CD14-positive monocyte (primary cell): ENCODE measurements around the gene PDE4D. TPM values are rescaled to one million over a fixed set of nuclear protein-coding genes. Genes with fewer than 3 reads are reported as not detected.

Experiments
- DNase-seq, 3 donors: peaks; one replicate each; pipeline ENCODE4 v3.0.0-alpha.2; 2011 to 2022
- H2AFZ ChIP-seq: 2 replicates; pipeline ENCODE4 v1.6.0; 2012; ENCODE audit warnings: mild to moderate bottlenecking, low read depth, low read length, inconsistent platforms; ENCODE audit not compliant: insufficient read depth, poor library complexity, severe bottlenecking
- H3K27ac ChIP-seq, 2 donors: 1 replicate in 1 of 2; 2 replicates in 1 of 2; pipeline ENCODE4 v1.5.1; 2012 to 2013; ENCODE audit warnings: low read length in 2 of 2, control low read depth in 1 of 2, inconsistent platforms in 1 of 2, low read depth in 1 of 2, mild to moderate bottlenecking in 1 of 2
- H3K27me3 ChIP-seq, 2 donors: one replicate each; pipeline versions ENCODE4 v1.6.0 to v1.6.1; 2011 to 2013; ENCODE audit warnings: low read length in 2 of 2; ENCODE audit not compliant: control insufficient read depth in 2 of 2, insufficient read depth in 2 of 2
- H3K36me3 ChIP-seq, 2 donors: replicated peaks in 1 of 2; 1 replicate in 1 of 2; 2 replicates in 1 of 2; pipeline versions ENCODE4 v1.5.1 to v1.6.1; 2012 to 2013; ENCODE audit warnings: low read length in 2 of 2, control low read depth in 1 of 2, inconsistent platforms in 1 of 2, mild to moderate bottlenecking in 1 of 2; ENCODE audit not compliant: insufficient read depth in 2 of 2, control insufficient read depth in 1 of 2
- H3K4me1 ChIP-seq, 2 donors: 1 replicate in 1 of 2; 2 replicates in 1 of 2; pipeline versions ENCODE4 v1.5.1 to v1.6.1; 2012 to 2013; ENCODE audit warnings: low read length in 2 of 2, control low read depth in 1 of 2, inconsistent platforms in 1 of 2, mild to moderate bottlenecking in 1 of 2, moderate library complexity in 1 of 2; ENCODE audit not compliant: insufficient read depth in 2 of 2, control insufficient read depth in 1 of 2
- H3K4me2 ChIP-seq: replicated peaks from 2 replicates; pipeline ENCODE3; 2012; ENCODE audit warnings: low read length, moderate library complexity, mild to moderate bottlenecking; ENCODE audit not compliant: poor library complexity, severe bottlenecking; ENCODE audit errors: extremely low read depth
- H3K4me3 ChIP-seq, 3 experiments: fragments of 200-600 bp in 1 of 3; sonication (generic) in 1 of 3; replicated peaks in 1 of 3; 1 replicate in 2 of 3; 2 replicates in 1 of 3; pipeline ENCODE4 v1.5.1; 2011 to 2013; ENCODE audit warnings: low read length in 3 of 3, mild to moderate bottlenecking in 3 of 3, control low read depth in 2 of 3, low read depth in 2 of 3, inconsistent platforms in 1 of 3, moderate library complexity in 1 of 3
- H3K79me2 ChIP-seq: 2 replicates; pipeline ENCODE4 v1.6.0; 2012; ENCODE audit warnings: mild to moderate bottlenecking, control low read depth, inconsistent platforms, low read length, moderate library complexity; ENCODE audit not compliant: insufficient read depth
- H3K9ac ChIP-seq: 2 replicates; pipeline ENCODE4 v1.6.0; 2017; ENCODE audit warnings: low read length, mild to moderate bottlenecking; ENCODE audit not compliant: insufficient read depth, poor library complexity, severe bottlenecking
- H3K9me3 ChIP-seq, 2 donors: replicated peaks in 1 of 2; 1 replicate in 1 of 2; 2 replicates in 1 of 2; pipeline versions ENCODE4 v1.5.1 to v1.6.1; 2012 to 2013; ENCODE audit warnings: low read length in 2 of 2, control low read depth in 1 of 2; ENCODE audit not compliant: control insufficient read depth in 1 of 2, insufficient read depth in 1 of 2
- H4K20me1 ChIP-seq: 2 replicates; pipeline ENCODE4 v1.6.0; 2012; ENCODE audit warnings: mild to moderate bottlenecking, low read length, control low read depth, moderate library complexity; ENCODE audit not compliant: insufficient read depth
- H3K27ac Mint-ChIP-seq, 7 donors: one replicate each; pipeline ENCODE4 v1.8.0; 2020; ENCODE audit warnings: mild to moderate bottlenecking in 7 of 7, mixed read lengths in 7 of 7, moderate library complexity in 6 of 7, inconsistent platforms in 2 of 7
- H3K27me3 Mint-ChIP-seq, 3 donors: one replicate each; pipeline ENCODE4 v1.8.0; 2021 to 2022; ENCODE audit warnings: low read depth in 3 of 3, mild to moderate bottlenecking in 3 of 3, mixed read lengths in 3 of 3, moderate library complexity in 3 of 3, inconsistent platforms in 1 of 3
- H3K36me3 Mint-ChIP-seq, 2 donors: one replicate each; pipeline ENCODE4 v1.8.0; 2020; ENCODE audit warnings: mixed read lengths in 2 of 2, inconsistent platforms in 1 of 2, mild to moderate bottlenecking in 1 of 2
- H3K4me1 Mint-ChIP-seq: one replicate; pipeline ENCODE4 v1.8.0; 2020; ENCODE audit warnings: mild to moderate bottlenecking, mixed read lengths
- H3K4me3 Mint-ChIP-seq, 2 donors: one replicate each; pipeline ENCODE4 v1.8.0; 2020; ENCODE audit warnings: mild to moderate bottlenecking in 2 of 2, mixed read lengths in 2 of 2, moderate library complexity in 1 of 2
- H3K9me3 Mint-ChIP-seq, 7 donors: one replicate each; pipeline ENCODE4 v1.8.0; 2020 to 2022; ENCODE audit warnings: mixed read lengths in 7 of 7, mild to moderate bottlenecking in 6 of 7, moderate library complexity in 6 of 7, inconsistent platforms in 2 of 7
- CTCF ChIP-seq: fragments of 200-600 bp; IDR thresholded peaks from one replicate; pipeline ENCODE4 v1.8.0; 2022; ENCODE audit warnings: antibody characterized with exemption, mild to moderate bottlenecking
- WGBS: methylation state at CpG from one replicate; pipeline ENCODE4 v1.1.5; 2013; ENCODE audit warnings: missing lambda C conversion rate; ENCODE audit not compliant: insufficient coverage; 5-methylcytosine and 5-hydroxymethylcytosine counted together
- intact Hi-C, 2 donors: fragments of 100-400 bp; cut with micrococcal nuclease; formaldehyde crosslinking; loops; one replicate each; pipeline versions ENCODE4 v1.15.0 to v1.15.1; 2023
- polyA plus RNA-seq, 3 donors: library from polyadenylated mRNA; depleted of rRNA in 1 of 3; unstranded in 2 of 3; stranded (reverse) in 1 of 3; fragments of 300-500 nt in 2 of 3; fragments of >200 nt in 1 of 3; fragmentation: Illumina TruSeq in 2 of 3; gene quantifications; 1 replicate in 2 of 3; 2 replicates in 1 of 3; pipeline ENCODE4 v1.2.3, GENCODE V29; 2012 to 2021

Gene PDE4D
- polyA plus RNA-seq, 3 donors = 1.9 to 3.4 (median 2.8) TPM

GRCh38 chr5:59157068-59157467 lies 736.5 kb downstream of the PDE4D start:
- Mint-ChIP-seq H3K36me3 (no peaks in the 10 kb centered on the region), H3K9me3 (no peaks in the 10 kb centered on the region)

GRCh38 chr5:59152701-59153245 lies 740.8 kb downstream of the PDE4D start:
- no peaks in the 10 kb centered on the region for H3K27me3 ChIP-seq
- no peaks in the 10 kb centered on the region for H3K36me3 ChIP-seq
- Mint-ChIP-seq H3K9me3 (peaks cover 0 to 1% (median 0%) of the 10 kb centered on the region in 7 donors), H3K4me3 (no peak overlapping the region), H3K27me3 (no peaks in the 10 kb centered on the region), H3K27ac (no peak overlapping the region), H3K4me1 (no peaks in the 10 kb centered on the region), H3K36me3 (no peaks in the 10 kb centered on the region)
- H4K20me1 ChIP-seq = no peaks in the 10 kb centered on the region
- H3K79me2 ChIP-seq = no peaks in the 10 kb centered on the region
- no peak overlapping the region for H3K4me3 ChIP-seq
- H3K4me2 ChIP-seq = no peak overlapping the region
- H3K9me3 ChIP-seq = no peaks in the 10 kb centered on the region
- no peaks in the 10 kb centered on the region for H3K4me1 ChIP-seq
- DNase-seq = no peak
- H2AFZ ChIP-seq = no peak overlapping the region
- no peak overlapping the region for H3K9ac ChIP-seq
- 100% methylated on average over 1 of the region's 2 CpGs for WGBS
- intact Hi-C loops = no loop called here
- H3K27ac ChIP-seq = no peak overlapping the region
- TF ChIP-seq CTCF = no peak

More at GRCh38 chr5:59157068-59157467, 736.5 kb downstream of the PDE4D start:
- no peak overlapping the region for H3K27ac Mint-ChIP-seq
- H3K4me3 Mint-ChIP-seq = no peak overlapping the region
- H3K9ac ChIP-seq = no peak overlapping the region
- H3K27me3 Mint-ChIP-seq = no peaks in the 10 kb centered on the region
- no peaks in the 10 kb centered on the region for H3K36me3 ChIP-seq
- no peak for TF ChIP-seq CTCF
- intact Hi-C loops = no loop called here
- no peaks in the 10 kb centered on the region for H3K9me3 ChIP-seq
- H3K4me2 ChIP-seq = no peak overlapping the region
- H3K27ac ChIP-seq = no peak overlapping the region
- H3K27me3 ChIP-seq = no peaks in the 10 kb centered on the region
- H3K79me2 ChIP-seq = no peaks in the 10 kb centered on the region
- H3K4me1 Mint-ChIP-seq = no peaks in the 10 kb centered on the region
- H3K4me3 ChIP-seq = no peak overlapping the region
- no peak for DNase-seq
- no peak overlapping the region for H2AFZ ChIP-seq
- H3K4me1 ChIP-seq = no peaks in the 10 kb centered on the region
- no peaks in the 10 kb centered on the region for H4K20me1 ChIP-seq
- WGBS = no CpG with 5 or more reads among the region's 4 CpGs
